CD4-positive, alpha-beta memory T cell (primary cell): ENCODE data around the gene NIT2. TPM values are rescaled to one million over a fixed set of nuclear protein-coding genes. Genes with fewer than 3 reads are reported as not detected.

Experiments used
- CTCF ChIA-PET: fragments of 350-600 bp; sonication (Branson Sonifier 250); formaldehyde crosslinking; loops from one replicate; lab custom pipeline; 2021; ENCODE audit warnings: inconsistent platforms; ENCODE audit not compliant: partially characterized antibody; lab: Charles Lee
- POLR2A ChIA-PET: fragments of 350-600 bp; sonication (Branson Sonifier 250); formaldehyde crosslinking; loops from one replicate; lab custom pipeline; 2021; ENCODE audit not compliant: partially characterized antibody; lab: Charles Lee
- DNase-seq, 5 donors: peaks; one replicate each; pipeline versions ENCODE4 v3.0.0 to v3.0.0-alpha.2; 2020 to 2022; ENCODE audit warnings: mixed read lengths in 1 of 5
- H3K27ac ChIP-seq: one replicate; pipeline ENCODE4 v1.7.0; 2013; ENCODE audit warnings: low read depth, low read length
- H3K27me3 ChIP-seq: 2 replicates; pipeline ENCODE4 v1.7.0; 2013; ENCODE audit warnings: mild to moderate bottlenecking, low read length, moderate library complexity; ENCODE audit not compliant: insufficient read depth
- H3K36me3 ChIP-seq: 2 replicates; pipeline ENCODE4 v1.7.0; 2013; ENCODE audit warnings: mild to moderate bottlenecking, low read length, moderate library complexity; ENCODE audit not compliant: insufficient read depth
- H3K4me1 ChIP-seq: 2 replicates; pipeline ENCODE4 v1.7.0; 2013; ENCODE audit warnings: mild to moderate bottlenecking, low read length, moderate library complexity; ENCODE audit not compliant: insufficient read depth
- H3K4me3 ChIP-seq, 2 donors: one replicate each; pipeline ENCODE4 v1.7.0; 2013; ENCODE audit warnings: low read length in 2 of 2, mild to moderate bottlenecking in 1 of 2
- H3K9me3 ChIP-seq, 2 donors: one replicate each; pipeline ENCODE4 v1.7.0; 2013; ENCODE audit warnings: low read length in 2 of 2, control low read depth in 1 of 2; ENCODE audit not compliant: control insufficient read depth in 1 of 2
- H3K27ac Mint-ChIP-seq, 7 donors: one replicate each; pipeline ENCODE4 v1.8.0; 2020 to 2021; ENCODE audit warnings: mixed read lengths in 7 of 7, mild to moderate bottlenecking in 6 of 7, inconsistent platforms in 3 of 7, moderate library complexity in 3 of 7
- H3K27me3 Mint-ChIP-seq, 2 donors: one replicate each; pipeline ENCODE4 v1.8.0; 2020 to 2021; ENCODE audit warnings: mixed read lengths in 2 of 2
- H3K36me3 Mint-ChIP-seq, 2 donors: one replicate each; pipeline ENCODE4 v1.8.0; 2020 to 2021; ENCODE audit warnings: mixed read lengths in 2 of 2, inconsistent platforms in 1 of 2, mild to moderate bottlenecking in 1 of 2
- H3K4me1 Mint-ChIP-seq, 4 donors: one replicate each; pipeline ENCODE4 v1.8.0; 2020 to 2021; ENCODE audit warnings: mixed read lengths in 4 of 4, mild to moderate bottlenecking in 1 of 4
- H3K4me3 Mint-ChIP-seq, 8 donors: one replicate each; pipeline ENCODE4 v1.8.0; 2020 to 2021; ENCODE audit warnings: mixed read lengths in 8 of 8, mild to moderate bottlenecking in 7 of 8, moderate library complexity in 6 of 8, inconsistent platforms in 3 of 8
- H3K9me3 Mint-ChIP-seq, 8 donors: one replicate each; pipeline ENCODE4 v1.8.0; 2020 to 2021; ENCODE audit warnings: mixed read lengths in 8 of 8, mild to moderate bottlenecking in 5 of 8, inconsistent platforms in 3 of 8, moderate library complexity in 1 of 8
- intact Hi-C: fragments of 100-400 bp; cut with micrococcal nuclease; formaldehyde crosslinking; loops from one replicate; pipeline ENCODE4 v1.15.1; 2023
- polyA plus RNA-seq, 2 donors: library from polyadenylated mRNA; unstranded; fragments of 300-500 nt; fragmentation: Illumina TruSeq; gene quantifications; one replicate each; pipeline ENCODE4 v1.2.3, GENCODE V29; 2021
- total RNA-seq, 2 experiments: library from RNA; stranded (reverse); gene quantifications; one replicate each; pipeline ENCODE4 v1.2.3, GENCODE V29; 2021

The NIT2 gene
- total and polyA plus RNA-seq, 4 experiments from 2014 or later, result 30.5 to 45.9 (median 34.3) TPM

GRCh38 chr3:100361897-100362296 lies 27.3 kb downstream of the NIT2 start:
- Mint-ChIP-seq H3K4me1 (no peaks in the 10 kb centered on the region), H3K27me3 (no peaks in the 10 kb centered on the region), H3K27ac (no peak overlapping the region), H3K9me3 (peaks cover 0 to 5% (median 1%) of the 10 kb centered on the region in 8 donors), H3K4me3 (no peak overlapping the region), H3K36me3 (peaks cover 47 to 77% of the 10 kb centered on the region in 2 donors)
- H3K4me3 ChIP-seq, result no peak overlapping the region
- ChIA-PET POLR2A (no interaction called here), CTCF (no interaction called here)
- no peaks in the 10 kb centered on the region for H3K27me3 ChIP-seq
- intact Hi-C loops, result no loop called here
- H3K4me1 ChIP-seq, result no peaks in the 10 kb centered on the region
- H3K9me3 ChIP-seq, result no peaks in the 10 kb centered on the region
- H3K36me3 ChIP-seq, result peaks cover 8% of the 10 kb centered on the region
- DNase-seq, result no peak
- H3K27ac ChIP-seq, result no peak overlapping the region

- H3K4me3 Mint-ChIP-seq, result no peak overlapping the region
- H3K36me3 ChIP-seq, result peaks cover 8% of the 10 kb centered on the region
- H3K4me1 ChIP-seq, result no peaks in the 10 kb centered on the region
- H3K27ac ChIP-seq, result no peak overlapping the region
- no peaks in the 10 kb centered on the region for H3K9me3 ChIP-seq
- H3K27me3 ChIP-seq, result no peaks in the 10 kb centered on the region
- POLR2A ChIA-PET, result no interaction called here
- DNase-seq, result no peak
- no peaks in the 10 kb centered on the region for H3K27me3 Mint-ChIP-seq
- CTCF ChIA-PET, result interaction anchor here (0.9 kb wide), 1 partner anchor 10 kb away, joined by 4 read pairs; no protein-coding TSS in a partner anchor
- peaks cover 57 to 82% of the 10 kb centered on the region in 2 donors for H3K36me3 Mint-ChIP-seq
- intact Hi-C loops, result no loop called here
- H3K9me3 Mint-ChIP-seq, result peaks cover 0 to 5% (median 1%) of the 10 kb centered on the region in 8 donors
- no peak overlapping the region for H3K4me3 ChIP-seq
- no peak overlapping the region for H3K27ac Mint-ChIP-seq
- no peaks in the 10 kb centered on the region for H3K4me1 Mint-ChIP-seq
Measured at GRCh38 chr3:100364421-100364820, 29.9 kb downstream of the NIT2 start.

- H3K27ac ChIP-seq, result no peak overlapping the region
- no peak overlapping the region for H3K4me3 ChIP-seq
- H3K27me3 ChIP-seq, result no peaks in the 10 kb centered on the region
- Mint-ChIP-seq H3K27me3 (no peaks in the 10 kb centered on the region), H3K4me3 (no peak overlapping the region), H3K36me3 (peaks cover 58 to 79% of the 10 kb centered on the region in 2 donors), H3K9me3 (peaks cover 0 to 5% (median 1%) of the 10 kb centered on the region in 8 donors), H3K4me1 (no peaks in the 10 kb centered on the region), H3K27ac (no peak overlapping the region)
- H3K4me1 ChIP-seq, result no peaks in the 10 kb centered on the region
- no peaks in the 10 kb centered on the region for H3K9me3 ChIP-seq
- no peak for DNase-seq
- intact Hi-C loops, result no loop called here
- peaks cover 17% of the 10 kb centered on the region for H3K36me3 ChIP-seq
- ChIA-PET POLR2A (no interaction called here), CTCF (interaction anchor here (1.3 kb wide), 1 partner anchor 33 kb away, joined by 3 read pairs; no protein-coding TSS in a partner anchor)
Measured at GRCh38 chr3:100366424-100366823, 31.9 kb downstream of the NIT2 start.

- ChIA-PET POLR2A (no interaction called here), CTCF (no interaction called here)
- Histone ChIP-seq H3K4me1 (no peaks in the 10 kb centered on the region), H3K27ac (no peak overlapping the region), H3K36me3 (peaks cover 23% of the 10 kb centered on the region), H3K4me3 (no peak overlapping the region), H3K9me3 (no peaks in the 10 kb centered on the region), H3K27me3 (no peaks in the 10 kb centered on the region)
- Mint-ChIP-seq H3K36me3 (peaks cover 47 to 77% of the 10 kb centered on the region in 2 donors), H3K27me3 (no peaks in the 10 kb centered on the region), H3K4me1 (no peaks in the 10 kb centered on the region), H3K4me3 (no peak overlapping the region), H3K27ac (no peak overlapping the region), H3K9me3 (no peaks in the 10 kb centered on the region)
- intact Hi-C loops, result no loop called here
- DNase-seq, result no peak
Measured at GRCh38 chr3:100368441-100368840, 33.9 kb downstream of the NIT2 start.

GRCh38 chr3:100370756-100371155 lies 36.2 kb downstream of the NIT2 start:
- Histone ChIP-seq H3K4me3 (no peak overlapping the region), H3K36me3 (peaks cover 15% of the 10 kb centered on the region), H3K27ac (no peak overlapping the region), H3K9me3 (no peaks in the 10 kb centered on the region), H3K4me1 (no peaks in the 10 kb centered on the region), H3K27me3 (no peaks in the 10 kb centered on the region)
- ChIA-PET POLR2A (no interaction called here), CTCF (interaction anchor here (1.2 kb wide), 1 partner anchor 15 kb away, joined by 3 read pairs; no protein-coding TSS in a partner anchor)
- no peaks in the 10 kb centered on the region for H3K27me3 Mint-ChIP-seq
- no peak overlapping the region for H3K4me3 Mint-ChIP-seq
- H3K9me3 Mint-ChIP-seq, result no peaks in the 10 kb centered on the region
- peaks cover 32 to 77% of the 10 kb centered on the region in 2 donors for H3K36me3 Mint-ChIP-seq
- peaks cover 0 to 2% (median 0%) of the 10 kb centered on the region in 4 donors for H3K4me1 Mint-ChIP-seq
- intact Hi-C loops, result loop anchor here (1.0 kb wide), 1 partner anchor 31 kb away; the partner anchor contains the start of genes LNP1 and TOMM70
- no peak for DNase-seq
- no peak overlapping the region for H3K27ac Mint-ChIP-seq

GRCh38 chr3:100374521-100374920 lies 40.0 kb downstream of the NIT2 start:
- ChIA-PET CTCF (interaction anchor here (1.3 kb wide), 1 partner anchor 10 kb away, joined by 4 read pairs; no protein-coding TSS in a partner anchor), POLR2A (no interaction called here)
- Mint-ChIP-seq H3K27ac (no peak overlapping the region), H3K36me3 (peaks cover 28 to 68% of the 10 kb centered on the region in 2 donors), H3K4me3 (no peak overlapping the region), H3K4me1 (peaks cover 0 to 2% (median 0%) of the 10 kb centered on the region in 4 donors), H3K9me3 (no peaks in the 10 kb centered on the region), H3K27me3 (no peaks in the 10 kb centered on the region)
- H3K36me3 ChIP-seq, result peaks cover 27% of the 10 kb centered on the region
- H3K27me3 ChIP-seq, result no peaks in the 10 kb centered on the region
- intact Hi-C loops, result no loop called here
- no peak for DNase-seq
- H3K4me1 ChIP-seq, result no peaks in the 10 kb centered on the region
- no peak overlapping the region for H3K27ac ChIP-seq
- no peak overlapping the region for H3K4me3 ChIP-seq
- no peaks in the 10 kb centered on the region for H3K9me3 ChIP-seq

- Mint-ChIP-seq H3K36me3 (peaks cover 34 to 71% of the 10 kb centered on the region in 2 donors), H3K27me3 (no peaks in the 10 kb centered on the region), H3K27ac (peak overlapping the region in 3 of 7 donors; percentile 22 to 45 (median 23)), H3K4me1 (peaks cover 0 to 2% (median 0%) of the 10 kb centered on the region in 4 donors), H3K9me3 (no peaks in the 10 kb centered on the region), H3K4me3 (no peak overlapping the region)
- no peak for DNase-seq
- Histone ChIP-seq H3K27ac (no peak overlapping the region), H3K27me3 (no peaks in the 10 kb centered on the region), H3K4me3 (no peak overlapping the region), H3K36me3 (peaks cover 31% of the 10 kb centered on the region), H3K4me1 (no peaks in the 10 kb centered on the region), H3K9me3 (no peaks in the 10 kb centered on the region)
- CTCF ChIA-PET, result interaction anchor here (1.5 kb wide), 1 partner anchor 10 kb away, joined by 3 read pairs; no protein-coding TSS in a partner anchor
- POLR2A ChIA-PET, result no interaction called here
- intact Hi-C loops, result no loop called here
Measured at GRCh38 chr3:100376301-100376700, 41.7 kb downstream of the NIT2 start.
